Measurements from ENCODE around the gene RPP25L.

RPP25L gene

GRCh38 chr9:34627716-34628655 lies 16.1 kb upstream of the RPP25L start:
- Histone ChIP-seq H3K9ac (ENCODE audit: low read length) (no peak overlapping the region), H2BK5ac (ENCODE audit: low read depth, low read length, poor library complexity) (no peak overlapping the region), H3K27me3 (ENCODE audit: insufficient read depth, low read length) (peaks cover 66% of the 10 kb centered on the region), H2AK5ac (ENCODE audit: low read length) (no peak overlapping the region), H3K79me1 (ENCODE audit: low read length) (no peaks in the 10 kb centered on the region), H3K23ac (ENCODE audit: low read length) (no peak overlapping the region), H4K12ac (ENCODE audit: low read depth, low read length) (no peak overlapping the region), H3K9me3 (ENCODE audit: insufficient read depth, low read depth, low read length) (peaks cover 13% of the 10 kb centered on the region), H3K18ac (ENCODE audit: low read length) (no peak overlapping the region), H3K4me3 (ENCODE audit: low read depth, low read length) (no peak overlapping the region), H2AFZ (ENCODE audit: insufficient read depth, low read length, poor library complexity) (no peak overlapping the region), H3K79me2 (ENCODE audit: control insufficient read depth, insufficient read depth, low read length, poor library complexity) (no peaks in the 10 kb centered on the region), H2BK12ac (ENCODE audit: low read length) (no peak overlapping the region), H3K36me3 (ENCODE audit: control insufficient read depth in 1 of 2, insufficient read depth in 2 of 2, low read length in 2 of 2) (no peaks in the 10 kb centered on the region), H4K8ac (ENCODE audit: low read depth, low read length) (no peak overlapping the region), H4K91ac (ENCODE audit: low read depth, low read length) (no peak overlapping the region), H3K4me2 (ENCODE audit: low read length) (peak overlapping the region; percentile 59), H3K4me1 (ENCODE audit: control insufficient read depth in 1 of 2, insufficient read depth in 2 of 2, low read length in 2 of 2) (peaks cover 0 to 3% of the 10 kb centered on the region in 2 experiments), H3K4ac (ENCODE audit: low read depth, low read length) (no peak overlapping the region), H2BK120ac (ENCODE audit: insufficient read depth, low read length, poor library complexity) (no peak overlapping the region), H3K14ac (ENCODE audit: low read length) (no peak overlapping the region), H3K27ac (ENCODE audit: low read depth, low read length) (no peak overlapping the region)
- no CpG with 5 or more reads among the region's 20 CpGs for WGBS (ENCODE audit: extremely low coverage, insufficient coverage, insufficient read length)
- no peak for DNase-seq

DNA sequence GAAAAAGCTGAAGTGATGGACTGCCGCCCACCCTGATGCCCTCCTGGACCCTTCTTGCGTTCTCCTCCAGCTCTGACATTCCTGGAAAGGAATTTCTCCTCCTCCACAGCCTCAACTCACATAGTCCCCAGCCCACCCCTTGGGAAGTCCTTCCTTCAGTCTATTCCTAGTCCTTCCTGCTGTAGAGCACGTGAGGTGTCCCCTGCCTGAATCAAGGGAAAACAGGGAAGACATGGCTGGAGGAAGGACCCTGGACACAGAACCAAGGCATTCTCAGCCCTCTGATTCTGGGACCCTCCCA lies 13.2 kb upstream of the RPP25L start:
- DNase-seq: no peak
- Histone ChIP-seq H2BK120ac (ENCODE audit: insufficient read depth, low read length, poor library complexity) (no peak overlapping the region), H3K14ac (ENCODE audit: low read length) (no peak overlapping the region), H2AFZ (ENCODE audit: insufficient read depth, low read length, poor library complexity) (no peak overlapping the region), H2AK5ac (ENCODE audit: low read length) (no peak overlapping the region), H3K4ac (ENCODE audit: low read depth, low read length) (no peak overlapping the region), H3K4me1 (ENCODE audit: control insufficient read depth in 1 of 2, insufficient read depth in 2 of 2, low read length in 2 of 2) (peaks cover 4 to 5% of the 10 kb centered on the region in 2 experiments), H3K4me3 (ENCODE audit: low read depth, low read length) (no peak overlapping the region), H3K79me1 (ENCODE audit: low read length) (peaks cover 1% of the 10 kb centered on the region), H3K4me2 (ENCODE audit: low read length) (no peak overlapping the region), H3K18ac (ENCODE audit: low read length) (no peak overlapping the region), H2BK5ac (ENCODE audit: low read depth, low read length, poor library complexity) (no peak overlapping the region), H4K12ac (ENCODE audit: low read depth, low read length) (no peak overlapping the region), H3K9ac (ENCODE audit: low read length) (no peak overlapping the region), H3K9me3 (ENCODE audit: insufficient read depth, low read depth, low read length) (peaks cover 16% of the 10 kb centered on the region), H4K8ac (ENCODE audit: low read depth, low read length) (no peak overlapping the region), H3K23ac (ENCODE audit: low read length) (no peak overlapping the region), H4K91ac (ENCODE audit: low read depth, low read length) (no peak overlapping the region), H2BK12ac (ENCODE audit: low read length) (no peak overlapping the region), H3K27ac (ENCODE audit: low read depth, low read length) (no peak overlapping the region), H3K79me2 (ENCODE audit: control insufficient read depth, insufficient read depth, low read length, poor library complexity) (peaks cover 1% of the 10 kb centered on the region), H3K36me3 (ENCODE audit: control insufficient read depth in 1 of 2, insufficient read depth in 2 of 2, low read length in 2 of 2) (no peaks in the 10 kb centered on the region), H3K27me3 (ENCODE audit: insufficient read depth, low read length) (peaks cover 56% of the 10 kb centered on the region)
- WGBS (ENCODE audit: extremely low coverage, insufficient coverage, insufficient read length): no CpG with 5 or more reads among the region's 3 CpGs

GRCh38 chr9:34624475-34625185 lies 12.7 kb upstream of the RPP25L start:
- WGBS (ENCODE audit: extremely low coverage, insufficient coverage, insufficient read length): no CpG with 5 or more reads among the region's 39 CpGs
- Histone ChIP-seq H2BK12ac (ENCODE audit: low read length) (no peak overlapping the region), H4K91ac (ENCODE audit: low read depth, low read length) (no peak overlapping the region), H2BK120ac (ENCODE audit: insufficient read depth, low read length, poor library complexity) (no peak overlapping the region), H4K12ac (ENCODE audit: low read depth, low read length) (no peak overlapping the region), H3K18ac (ENCODE audit: low read length) (no peak overlapping the region), H2BK5ac (ENCODE audit: low read depth, low read length, poor library complexity) (no peak overlapping the region), H3K4me1 (ENCODE audit: control insufficient read depth in 1 of 2, insufficient read depth in 2 of 2, low read length in 2 of 2) (peaks cover 7 to 10% of the 10 kb centered on the region in 2 experiments), H3K27me3 (ENCODE audit: insufficient read depth, low read length) (peaks cover 52% of the 10 kb centered on the region), H3K27ac (ENCODE audit: low read depth, low read length) (no peak overlapping the region), H3K4me3 (ENCODE audit: low read depth, low read length) (no peak overlapping the region), H3K79me2 (ENCODE audit: control insufficient read depth, insufficient read depth, low read length, poor library complexity) (peaks cover 2% of the 10 kb centered on the region), H3K9ac (ENCODE audit: low read length) (no peak overlapping the region), H3K4me2 (ENCODE audit: low read length) (no peak overlapping the region), H4K8ac (ENCODE audit: low read depth, low read length) (no peak overlapping the region), H3K9me3 (ENCODE audit: insufficient read depth, low read depth, low read length) (peaks cover 16% of the 10 kb centered on the region), H3K23ac (ENCODE audit: low read length) (no peak overlapping the region), H3K36me3 (ENCODE audit: control insufficient read depth in 1 of 2, insufficient read depth in 2 of 2, low read length in 2 of 2) (no peaks in the 10 kb centered on the region), H3K14ac (ENCODE audit: low read length) (no peak overlapping the region), H3K4ac (ENCODE audit: low read depth, low read length) (no peak overlapping the region), H3K79me1 (ENCODE audit: low read length) (peaks cover 3% of the 10 kb centered on the region), H2AK5ac (ENCODE audit: low read length) (no peak overlapping the region), H2AFZ (ENCODE audit: insufficient read depth, low read length, poor library complexity) (no peak overlapping the region)
- DNase-seq: no peak

DNA sequence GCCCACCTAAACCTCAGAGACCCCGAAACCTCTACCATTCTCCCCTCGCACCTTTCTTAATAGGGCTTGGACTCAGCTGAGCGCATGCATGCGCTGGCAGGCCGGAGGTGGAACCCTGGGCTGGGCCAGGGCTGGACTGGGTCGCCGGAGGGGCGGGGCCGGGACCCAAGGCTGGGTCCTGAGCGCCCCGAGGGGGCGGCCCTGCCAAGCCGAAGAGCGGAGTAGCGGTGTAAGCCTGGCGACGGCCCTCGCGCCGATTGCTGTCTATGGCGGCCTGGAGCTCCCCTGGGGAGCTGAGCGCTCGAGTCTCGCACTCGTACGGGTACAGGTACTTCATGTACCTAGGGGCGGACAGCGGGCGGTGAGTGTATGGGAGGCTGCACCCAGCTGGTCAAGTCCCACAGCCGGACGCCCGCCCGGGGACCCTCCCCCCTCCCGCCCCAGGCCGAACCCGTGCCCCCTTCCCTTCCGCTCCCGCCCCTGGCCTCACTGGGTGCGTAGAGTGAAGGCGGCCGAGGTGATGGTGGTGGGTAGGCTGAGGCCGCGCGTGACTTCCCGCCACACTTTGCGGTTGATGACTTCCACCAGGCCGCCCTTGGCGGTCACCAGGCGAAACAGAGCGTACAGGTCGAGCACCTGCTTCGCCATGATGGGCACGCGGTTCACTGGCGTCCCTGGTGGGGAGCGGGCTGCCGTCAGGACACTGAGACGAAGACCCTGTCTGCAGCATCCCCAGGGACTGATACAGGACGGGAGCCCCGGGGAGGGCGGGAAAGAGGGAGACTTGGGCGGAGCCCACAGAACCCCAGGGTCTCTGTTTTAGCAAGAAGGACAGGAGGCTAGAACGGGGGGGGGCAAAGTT lies 11.7 kb upstream of the RPP25L start:
- Histone ChIP-seq H2AFZ (ENCODE audit: insufficient read depth, low read length, poor library complexity) (no peak overlapping the region), H3K27me3 (ENCODE audit: insufficient read depth, low read length) (peaks cover 43% of the 10 kb centered on the region), H3K4me1 (ENCODE audit: control insufficient read depth in 1 of 2, insufficient read depth in 2 of 2, low read length in 2 of 2) (peaks cover 7 to 9% of the 10 kb centered on the region in 2 experiments), H3K4me3 (ENCODE audit: low read depth, low read length) (no peak overlapping the region), H4K91ac (ENCODE audit: low read depth, low read length) (no peak overlapping the region), H2AK5ac (ENCODE audit: low read length) (no peak overlapping the region), H4K12ac (ENCODE audit: low read depth, low read length) (no peak overlapping the region), H3K27ac (ENCODE audit: low read depth, low read length) (no peak overlapping the region), H3K4ac (ENCODE audit: low read depth, low read length) (no peak overlapping the region), H3K36me3 (ENCODE audit: control insufficient read depth in 1 of 2, insufficient read depth in 2 of 2, low read length in 2 of 2) (no peaks in the 10 kb centered on the region), H3K14ac (ENCODE audit: low read length) (no peak overlapping the region), H2BK5ac (ENCODE audit: low read depth, low read length, poor library complexity) (no peak overlapping the region), H2BK12ac (ENCODE audit: low read length) (no peak overlapping the region), H3K4me2 (ENCODE audit: low read length) (no peak overlapping the region), H3K23ac (ENCODE audit: low read length) (no peak overlapping the region), H3K9ac (ENCODE audit: low read length) (no peak overlapping the region), H3K79me1 (ENCODE audit: low read length) (peaks cover 3% of the 10 kb centered on the region), H3K79me2 (ENCODE audit: control insufficient read depth, insufficient read depth, low read length, poor library complexity) (peaks cover 2% of the 10 kb centered on the region), H4K8ac (ENCODE audit: low read depth, low read length) (no peak overlapping the region), H2BK120ac (ENCODE audit: insufficient read depth, low read length, poor library complexity) (no peak overlapping the region), H3K18ac (ENCODE audit: low read length) (no peak overlapping the region), H3K9me3 (ENCODE audit: insufficient read depth, low read depth, low read length) (peaks cover 15% of the 10 kb centered on the region)
- WGBS (ENCODE audit: extremely low coverage, insufficient coverage, insufficient read length): no CpG with 5 or more reads among the region's 63 CpGs
- no peak for DNase-seq

All from trophoblast cell (in vitro differentiated cells and primary cell).